GM19324 (cell line): ENCODE data around the gene LCN9.
"Not testable (repeated sequence)": the region's sequence is repeated elsewhere in the genome, so short reads cannot be mapped to it uniquely, and the experiment has no call there.

Source experiments
- ATAC-seq: cut with Tn5 transposase; IDR thresholded peaks from one replicate; pipeline ENCODE4 v1.9.1; 2021; ENCODE audit warnings: mild to moderate bottlenecking, moderate library complexity; ENCODE audit not compliant: unreplicated experiment, low FRiP score

LCN9 gene

GRCh38 chr9:135662758-135663450 is at the start of gene LCN9:
Gene LCN9 (plus strand): TSS chr9:135663309. CDS start chr9:135663322, 13 bp downstream.
- ATAC-seq = no peak

- ATAC-seq = no peak
Measured at GRCh38 chr9:135613946-135614805, 48.9 kb upstream of the LCN9 start.

GRCh38 chr9:135614821-135615665 is 48.1 kb upstream of the LCN9 start:
- ATAC-seq = no peak

- no peak for ATAC-seq
Measured at GRCh38 chr9:135615666-135616618, 47.2 kb upstream of the LCN9 start.

- ATAC-seq = no peak
Measured at GRCh38 chr9:135616619-135617537, 46.2 kb upstream of the LCN9 start.

GRCh38 chr9:135617538-135617900 is 45.6 kb upstream of the LCN9 start:
- no peak for ATAC-seq

- no peak for ATAC-seq
Measured at GRCh38 chr9:135617991-135618411, 45.1 kb upstream of the LCN9 start.

GRCh38 chr9:135618866-135619598 is 44.1 kb upstream of the LCN9 start:
- ATAC-seq = no peak

- ATAC-seq = no peak
Measured at GRCh38 chr9:135619599-135619886, 43.6 kb upstream of the LCN9 start.

GRCh38 chr9:135620558-135620957 is 42.6 kb upstream of the LCN9 start:
- ATAC-seq = no peak

- ATAC-seq = no peak
Measured at GRCh38 chr9:135622415-135623020, 40.6 kb upstream of the LCN9 start.

GRCh38 chr9:135624282-135624681 is 38.8 kb upstream of the LCN9 start:
- ATAC-seq = no peak

GRCh38 chr9:135632841-135633240 is 30.3 kb upstream of the LCN9 start:
- ATAC-seq = no peak

- not testable (repeated sequence) for ATAC-seq
Measured at GRCh38 chr9:135636930-135637530, 26.1 kb upstream of the LCN9 start.

GRCh38 chr9:135639196-135639595 is 23.9 kb upstream of the LCN9 start, which contains the start of gene GLT6D1:
Gene GLT6D1 (minus strand): TSS chr9:135639540. CDS start chr9:135639187, 353 bp downstream.
- no peak for ATAC-seq

GRCh38 chr9:135641047-135641446 is 22.1 kb upstream of the LCN9 start:
- no peak for ATAC-seq

- no peak for ATAC-seq
Measured at GRCh38 chr9:135641745-135642144, 21.4 kb upstream of the LCN9 start.
